GM12892 (cell line): ENCODE data around the gene USF2.

ENCODE experiments used
- POLR2A ChIP-seq: IDR thresholded peaks from 2 replicates; pipeline ENCODE4 v1.6.1; 2011; ENCODE audit warnings: low read depth, low read length, control low read depth
- POLR2AphosphoS5 ChIP-seq: IDR thresholded peaks from 2 replicates; pipeline ENCODE4 v1.6.1; 2011; ENCODE audit warnings: low read depth, low read length, control low read depth
- TAF1 ChIP-seq: IDR thresholded peaks from 2 replicates; pipeline ENCODE4 v1.6.1; 2011; ENCODE audit warnings: low read depth, mild to moderate bottlenecking, control low read depth, low read length, borderline replicate concordance

GRCh38 chr19:35225951-35226350, 42.8 kb upstream of the USF2 start:
- TF ChIP-seq POLR2AphosphoS5 (no peak), POLR2A (no peak), TAF1 (no peak)
